RKO (cell line): ENCODE measurements around the gene DLGAP1.
"Not testable (repeated sequence)": the region's sequence is repeated elsewhere in the genome, so short reads cannot be mapped to it uniquely, and the experiment has no call there.

ENCODE experiments used
- DNase-seq: peaks from one replicate; pipeline ENCODE4 v3.0.0-alpha.2; 2016; ENCODE audit warnings: low spot score

The DLGAP1 gene

GRCh38 chr18:3655254-3656050, 799.7 kb downstream of the DLGAP1 start:
- no peak for DNase-seq

- no peak for DNase-seq
Measured at GRCh38 chr18:3654442-3655253, 800.5 kb downstream of the DLGAP1 start.

GRCh38 chr18:3653851-3654441, 801.2 kb downstream of the DLGAP1 start:
- no peak for DNase-seq

GRCh38 chr18:3653263-3653850, 801.8 kb downstream of the DLGAP1 start:
- no peak for DNase-seq

DNA sequence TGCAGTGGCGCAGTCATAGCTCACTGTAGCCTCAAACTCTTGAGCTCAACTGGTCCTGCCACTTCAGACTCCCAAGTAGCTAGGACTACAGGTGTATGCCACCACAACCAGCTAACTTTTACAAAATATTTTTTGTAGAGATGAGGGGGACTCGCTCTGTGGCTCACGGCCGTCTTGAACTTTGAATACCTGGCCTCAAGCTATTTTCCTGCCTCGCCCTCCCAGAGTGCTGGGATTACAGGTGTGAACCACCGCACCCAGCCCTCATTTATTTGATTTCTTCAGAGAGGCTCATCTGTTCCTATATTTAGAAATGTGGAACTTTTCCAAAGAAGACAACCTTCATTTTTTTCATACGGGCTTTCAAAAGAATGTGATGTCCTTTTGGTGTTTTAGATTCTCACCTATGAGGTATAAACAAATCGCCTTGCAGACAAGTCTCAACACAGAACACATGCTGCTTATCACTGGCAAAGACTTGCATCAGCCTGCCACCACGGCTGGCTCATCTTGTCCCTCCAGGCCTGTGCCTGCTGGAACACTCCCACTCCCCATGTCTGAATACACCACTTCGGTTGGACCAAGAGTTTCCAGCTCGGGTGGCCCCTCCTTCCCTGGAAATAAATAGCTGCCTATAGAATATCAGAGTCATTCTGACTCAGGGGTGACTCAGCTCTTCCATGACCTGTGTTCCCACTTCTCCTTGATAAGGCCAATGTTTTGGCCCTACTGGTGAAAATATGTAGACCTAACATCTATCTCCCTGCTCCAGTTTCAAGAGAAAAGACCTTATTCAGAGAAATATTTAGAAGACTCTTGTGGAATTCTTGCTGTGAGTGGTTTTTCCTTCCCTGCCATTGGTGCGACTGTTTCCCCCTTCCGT, 802.5 kb downstream of the DLGAP1 start:
- peak; percentile 96 for DNase-seq

GRCh38 chr18:3651266-3651665, 803.8 kb downstream of the DLGAP1 start:
- DNase-seq: no peak

DNA sequence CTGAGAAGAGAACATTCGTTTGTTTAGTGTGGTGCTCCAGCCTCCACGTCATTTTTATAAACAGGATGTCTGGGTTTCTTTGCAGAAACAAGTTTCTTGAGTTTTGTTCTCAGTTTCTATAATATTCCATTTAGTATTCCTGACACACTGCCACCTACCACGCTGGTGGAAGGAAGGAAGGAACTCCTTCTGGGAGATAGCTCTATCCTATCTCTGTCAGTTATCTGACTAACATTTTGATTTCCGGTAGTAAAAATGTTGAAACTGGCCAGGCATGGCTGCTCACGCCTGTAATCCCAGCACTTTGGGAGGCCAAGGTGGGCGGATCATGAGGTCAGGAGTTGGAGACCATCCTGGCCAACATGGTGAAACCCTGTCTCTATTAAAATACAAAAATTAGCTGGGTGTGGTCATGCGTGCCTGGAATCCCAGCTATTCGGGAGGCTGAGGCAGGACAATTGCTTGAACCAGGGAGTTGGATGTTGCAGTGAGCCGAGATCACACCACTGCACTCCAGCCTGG, 804.5 kb downstream of the DLGAP1 start:
- DNase-seq: not testable (repeated sequence)

GRCh38 chr18:3649633-3650426, 805.3 kb downstream of the DLGAP1 start:
- DNase-seq: no peak

DNA sequence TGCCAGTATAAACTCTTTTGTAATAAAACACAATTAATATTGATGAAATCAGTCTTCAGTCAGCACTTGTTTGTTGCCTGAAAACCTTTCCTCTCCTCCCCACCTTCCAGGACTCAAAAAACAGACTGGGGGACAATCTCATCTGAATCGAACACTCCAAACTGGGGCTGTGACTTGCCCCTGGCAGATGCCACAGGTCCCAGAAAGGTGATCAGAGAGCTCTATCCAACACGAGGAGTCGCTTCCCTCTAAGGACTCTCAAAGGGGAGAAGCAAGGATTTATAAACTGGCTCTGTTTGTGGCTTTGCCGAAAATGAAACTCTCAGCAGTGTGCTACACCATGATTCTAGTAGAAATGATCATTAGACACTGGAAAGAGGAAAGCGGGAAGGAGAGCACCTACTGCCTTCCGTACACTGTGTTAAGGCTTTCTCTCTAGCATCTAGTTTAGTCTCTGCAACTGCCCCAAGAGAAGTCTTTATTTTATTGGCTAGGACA, 805.9 kb downstream of the DLGAP1 start:
- no peak for DNase-seq

GRCh38 chr18:3648641-3649040, 806.5 kb downstream of the DLGAP1 start:
- no peak for DNase-seq

DNA sequence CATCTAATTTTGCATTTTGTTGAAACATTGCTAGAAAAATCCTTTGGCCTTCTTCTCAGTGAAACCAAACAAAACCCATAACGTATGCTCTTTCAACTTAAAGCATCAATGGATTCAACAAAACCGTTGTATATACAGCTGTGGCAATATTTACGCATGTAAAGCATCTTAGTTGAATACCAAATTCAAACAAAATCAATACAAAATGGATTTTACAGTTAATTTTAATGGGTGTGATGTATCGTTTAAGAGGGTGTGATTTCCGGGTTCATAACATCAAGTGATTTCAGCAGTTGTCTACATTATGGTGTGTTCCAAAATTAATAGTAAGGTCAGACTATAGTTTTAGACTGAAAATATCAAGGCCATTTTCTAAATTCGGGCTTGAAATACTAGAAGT, 806.9 kb downstream of the DLGAP1 start:
- DNase-seq: no peak

- DNase-seq: no peak
Measured at GRCh38 chr18:3647636-3648035, 807.5 kb downstream of the DLGAP1 start.

GRCh38 chr18:3645384-3646156, 809.5 kb downstream of the DLGAP1 start:
- DNase-seq: no peak

DNA sequence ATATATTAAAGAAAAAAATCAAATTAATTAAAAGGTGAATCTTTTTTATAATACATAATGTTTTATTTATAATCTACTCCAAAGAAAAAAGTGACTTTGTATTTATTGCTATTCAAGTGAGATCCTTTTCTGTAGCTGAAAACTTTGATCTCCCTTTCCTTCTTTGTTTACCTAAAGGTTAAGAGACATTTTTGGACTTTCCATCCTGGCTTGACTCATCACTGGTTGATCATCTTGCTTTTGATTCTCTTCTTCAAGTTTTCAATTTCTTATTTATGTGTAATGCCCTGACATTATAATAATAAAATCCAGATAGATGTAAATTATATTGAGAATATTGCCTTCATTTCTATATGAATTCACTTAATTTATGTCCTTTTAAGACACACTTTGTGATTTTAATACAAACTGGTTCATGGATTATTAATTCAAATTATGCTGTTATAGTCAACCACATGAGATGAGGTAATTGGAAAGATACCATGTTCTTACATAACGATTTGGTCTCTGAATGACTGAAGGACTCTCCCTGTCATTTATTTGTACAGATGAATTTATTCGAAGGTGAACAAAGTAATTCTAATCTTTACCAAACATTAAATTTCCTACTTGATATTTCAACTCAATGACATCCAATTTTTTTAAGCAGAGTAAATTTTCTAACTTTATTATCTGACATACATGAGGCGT, 820.7 kb downstream of the DLGAP1 start:
- DNase-seq: no peak

DNA sequence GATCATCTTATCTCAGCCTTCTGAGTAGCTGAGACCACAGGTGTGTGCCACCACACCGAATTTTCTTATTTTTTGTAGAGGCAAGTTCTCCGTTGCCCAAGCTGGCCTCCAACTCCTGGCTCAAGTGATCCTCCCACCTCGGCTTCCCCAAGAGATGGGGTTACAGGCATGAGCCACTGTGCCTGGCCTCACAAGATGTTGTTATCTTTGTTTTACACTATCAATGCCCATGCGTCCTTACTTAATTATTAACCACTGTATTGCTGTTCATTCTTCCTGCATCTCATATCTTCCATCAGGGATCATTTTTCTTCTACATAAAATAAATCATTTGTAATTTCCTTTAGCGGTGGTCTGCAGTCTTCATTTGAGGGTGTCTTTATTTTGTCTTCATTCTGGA, 823.2 kb downstream of the DLGAP1 start:
- no peak for DNase-seq

GRCh38 chr18:3626929-3627458, 828.1 kb downstream of the DLGAP1 start:
- DNase-seq: no peak

DNA sequence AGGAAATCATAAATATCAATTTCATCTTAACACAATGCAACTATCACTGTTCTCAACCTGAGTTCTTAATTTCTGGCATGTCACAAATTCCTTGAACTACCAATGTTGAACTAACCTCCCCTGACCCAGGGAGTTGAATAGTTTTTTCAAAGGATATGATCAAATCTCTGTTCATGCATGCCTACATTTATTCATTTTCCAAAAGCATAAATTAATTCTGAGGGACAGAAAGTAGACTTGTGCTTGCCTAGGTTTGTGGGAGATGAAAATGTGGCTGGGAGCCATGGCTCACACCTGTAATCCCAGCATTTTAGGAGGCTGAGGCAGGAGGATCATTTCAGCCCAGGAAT, 829.4 kb downstream of the DLGAP1 start:
- no peak for DNase-seq

DNA sequence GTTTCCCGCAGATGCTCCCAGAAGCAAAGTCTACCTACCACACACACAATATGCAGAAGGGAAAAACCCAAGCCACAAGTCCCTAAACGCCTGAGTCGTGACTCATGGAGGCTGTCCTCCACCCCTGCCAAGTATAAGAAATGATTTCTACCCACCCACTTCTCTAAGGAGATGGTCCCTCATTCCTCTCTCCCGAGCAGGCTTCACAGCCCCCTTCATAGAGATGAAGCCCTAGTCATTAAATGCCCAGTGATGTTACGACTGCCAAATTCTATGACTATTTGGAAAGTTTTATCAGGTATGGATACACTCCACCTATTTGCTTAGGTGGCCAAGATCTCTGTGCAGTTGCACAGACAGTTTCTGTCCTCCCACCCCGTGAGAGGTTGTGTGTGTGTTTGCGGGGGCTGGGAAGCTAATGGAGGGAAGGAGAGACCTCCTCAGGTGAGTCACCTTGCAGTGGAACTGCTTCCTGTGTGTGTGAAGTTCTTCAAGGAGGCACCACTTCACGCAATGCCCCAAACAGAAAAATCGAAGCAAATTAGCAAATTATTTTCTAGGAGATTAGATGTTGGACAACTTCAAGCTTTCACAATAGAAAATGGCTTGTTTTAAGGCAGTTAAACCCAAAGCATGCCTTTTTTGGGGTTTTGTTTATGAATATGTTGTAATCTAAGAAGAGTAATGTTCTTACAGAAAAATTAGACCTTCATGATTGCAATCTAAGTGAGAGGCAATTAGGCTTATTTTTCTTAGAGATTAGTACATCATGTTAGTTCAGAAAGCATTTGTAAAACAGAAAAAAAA, 830.0 kb downstream of the DLGAP1 start:
- peak; percentile 92 for DNase-seq
